Islet precursor cell (in vitro differentiated cells): ENCODE results near the gene CHTF8.

Experiments
- DNase-seq: peaks from one replicate; pipeline ENCODE4 v3.0.0-alpha.2; 2018

CHTF8 gene

DNA sequence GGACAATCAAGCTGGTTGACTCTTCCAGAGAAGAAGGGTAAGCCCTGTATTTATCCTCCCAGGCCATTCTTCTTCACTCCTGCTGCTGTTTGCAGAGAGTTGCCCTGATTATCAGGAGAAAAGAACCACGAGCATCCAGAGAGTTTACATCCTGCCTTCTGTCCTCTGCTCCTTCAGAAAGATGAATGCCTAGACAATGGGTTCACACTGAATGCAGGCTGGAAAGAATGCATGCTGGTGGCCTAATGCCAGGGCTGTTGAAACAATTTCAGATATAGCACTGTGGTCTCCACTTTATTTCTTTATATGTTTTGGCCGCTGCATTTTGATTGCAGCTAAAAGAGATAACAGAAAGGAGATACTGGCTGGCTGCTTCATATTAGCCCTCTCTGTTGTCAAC, 48.1 kb downstream of the CHTF8 start:
- DNase-seq = no peak

DNA sequence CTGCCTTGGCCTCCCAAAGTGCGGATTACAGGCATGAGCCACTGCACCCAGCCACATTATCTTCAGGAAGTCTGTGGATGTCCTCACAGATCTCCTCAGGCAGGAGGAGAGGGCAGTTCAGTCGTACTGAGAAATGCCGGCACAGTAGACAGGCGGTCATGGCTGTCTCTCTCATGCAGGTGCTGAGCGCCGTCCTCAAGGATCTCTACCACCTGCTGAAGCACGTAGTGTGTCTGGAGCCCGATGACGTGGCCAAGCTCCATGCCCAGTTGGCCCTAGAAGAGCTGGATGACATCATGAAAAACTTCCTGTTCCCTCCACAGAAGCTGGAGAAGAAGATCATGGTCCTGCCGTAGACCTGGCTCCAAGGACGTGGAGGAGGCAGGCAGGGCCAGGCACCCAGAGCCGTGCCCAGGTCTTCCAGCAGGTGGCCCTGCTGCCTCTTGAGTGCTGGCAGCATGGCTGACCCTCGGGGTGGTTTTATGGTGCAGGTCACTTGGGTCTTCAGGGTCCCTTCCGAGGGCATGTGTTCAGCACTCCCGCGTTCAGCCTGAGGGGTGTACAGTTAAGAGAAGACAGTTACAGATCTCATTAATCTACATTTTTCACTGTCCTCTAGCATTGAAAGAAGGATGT, 49.0 kb downstream of the CHTF8 start:
- no peak for DNase-seq

DNA sequence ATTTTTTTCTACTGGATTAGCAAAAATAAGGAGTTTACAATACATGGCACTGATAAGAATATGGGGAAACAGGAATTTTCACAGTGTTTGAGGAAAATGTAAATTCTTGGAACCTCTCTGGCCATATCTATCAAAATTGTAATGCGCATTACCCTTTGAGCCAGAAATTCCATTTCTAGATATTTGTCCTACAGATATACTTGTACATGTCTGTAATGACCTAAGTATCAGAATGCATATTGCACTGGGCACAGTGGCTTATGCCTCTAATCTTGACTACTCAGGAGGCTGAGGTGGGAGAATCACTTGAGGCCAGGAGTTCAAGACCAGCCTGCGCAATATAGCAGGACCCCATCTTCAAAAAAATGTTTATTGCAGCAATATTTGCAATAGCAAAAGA, 52.7 kb downstream of the CHTF8 start:
- no peak for DNase-seq

DNA sequence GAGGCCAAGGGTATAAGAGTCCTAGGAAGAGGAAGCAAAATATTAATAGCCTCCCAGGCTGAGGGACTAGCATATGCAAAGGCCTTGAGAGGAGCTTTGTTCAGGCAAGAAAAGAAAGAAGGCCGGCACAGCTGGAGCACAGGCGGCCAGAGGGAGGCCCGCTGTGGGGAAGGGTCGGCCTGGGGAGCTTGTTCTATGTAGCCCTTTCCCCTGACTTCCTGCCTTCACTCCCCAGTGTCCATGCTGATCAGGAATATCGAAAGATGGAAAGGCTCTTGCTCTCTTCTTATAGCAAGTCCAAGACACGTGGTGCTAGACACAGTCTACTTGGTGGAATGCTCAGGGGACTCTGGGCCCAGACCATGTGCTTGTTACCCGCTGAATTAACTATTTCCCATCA, 54.3 kb downstream of the CHTF8 start:
- DNase-seq = no peak

DNA sequence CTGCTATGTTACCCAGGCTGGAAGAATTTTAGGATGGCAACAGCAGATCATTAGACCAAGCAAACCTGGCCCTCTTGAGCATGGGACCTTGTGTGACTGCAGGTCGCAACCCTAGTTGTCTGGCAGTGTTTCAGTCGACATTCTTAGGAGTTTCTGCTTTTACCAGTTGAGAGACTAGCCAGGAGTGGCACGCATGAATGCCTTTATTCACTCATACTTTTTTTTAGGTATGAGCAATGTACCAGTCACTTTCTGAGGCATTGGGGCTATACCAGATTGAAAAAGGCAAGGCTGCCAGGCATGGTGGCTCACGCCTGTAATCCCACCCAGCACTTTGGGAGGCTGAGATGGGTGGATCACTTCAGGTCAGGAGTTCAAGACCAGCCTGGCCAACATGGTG, 55.1 kb downstream of the CHTF8 start:
- no peak for DNase-seq

DNA sequence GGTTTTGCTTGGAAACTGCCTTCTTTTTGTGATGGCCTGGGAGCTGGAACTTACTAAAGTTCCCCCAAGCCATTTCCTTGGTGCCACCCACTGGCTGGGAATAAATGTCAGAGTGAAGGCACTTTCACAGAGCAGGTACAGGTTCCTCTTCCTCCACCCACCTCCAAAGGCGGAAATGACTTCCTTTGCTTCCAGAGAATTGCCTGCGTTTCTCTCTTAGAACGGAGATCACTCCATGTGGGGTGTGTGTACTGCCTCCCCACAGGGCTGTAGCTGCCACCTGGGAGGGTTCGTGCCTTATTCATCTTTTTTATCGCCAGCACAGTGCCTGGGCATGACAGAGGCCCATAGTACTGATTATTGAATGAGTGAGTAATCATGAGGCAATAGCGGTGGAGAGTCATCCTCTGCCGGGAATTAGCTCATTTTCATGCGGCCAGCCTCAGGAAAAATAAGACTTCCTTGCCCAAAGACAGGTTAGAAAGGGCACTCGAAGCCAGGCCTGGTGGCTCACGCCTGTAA, 59.1 kb downstream of the CHTF8 start:
- DNase-seq = peak; percentile 65

DNA sequence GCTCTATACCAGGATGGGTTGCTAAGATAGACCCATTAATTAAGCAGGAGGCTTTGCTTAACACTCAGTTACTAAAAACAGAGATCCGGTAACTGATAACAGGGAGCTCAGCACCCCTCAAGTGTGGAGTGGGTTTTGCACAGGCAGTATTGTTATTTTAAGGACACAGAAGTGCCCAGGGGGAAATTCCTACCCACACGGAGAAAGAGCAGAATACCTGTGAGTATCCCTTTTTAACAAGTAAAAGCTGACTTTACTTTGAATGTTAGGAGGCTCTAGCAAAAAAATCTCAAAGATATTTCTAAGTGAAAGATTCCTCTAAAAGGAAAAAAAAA, 59.8 kb downstream of the CHTF8 start:
- no peak for DNase-seq

DNA sequence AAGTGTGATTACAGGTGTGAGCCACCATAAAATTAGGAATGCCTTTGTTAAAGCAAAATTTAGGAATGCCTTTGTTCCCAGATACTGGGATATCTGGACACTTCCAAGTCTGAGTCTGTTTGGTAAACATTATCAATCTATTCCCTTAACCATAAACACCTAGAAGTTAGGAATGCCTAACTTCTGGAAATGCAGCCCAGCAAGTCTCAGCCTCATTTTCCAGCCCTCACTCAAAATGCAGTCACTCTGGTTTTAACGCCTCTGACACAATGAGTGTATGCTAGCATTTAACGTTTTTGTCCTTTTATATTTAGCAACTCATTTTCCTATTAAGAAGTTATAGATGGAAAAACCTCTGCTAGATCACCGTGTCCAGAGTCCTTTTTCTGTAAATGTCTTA, 61.4 kb downstream of the CHTF8 start:
- DNase-seq = no peak

DNA sequence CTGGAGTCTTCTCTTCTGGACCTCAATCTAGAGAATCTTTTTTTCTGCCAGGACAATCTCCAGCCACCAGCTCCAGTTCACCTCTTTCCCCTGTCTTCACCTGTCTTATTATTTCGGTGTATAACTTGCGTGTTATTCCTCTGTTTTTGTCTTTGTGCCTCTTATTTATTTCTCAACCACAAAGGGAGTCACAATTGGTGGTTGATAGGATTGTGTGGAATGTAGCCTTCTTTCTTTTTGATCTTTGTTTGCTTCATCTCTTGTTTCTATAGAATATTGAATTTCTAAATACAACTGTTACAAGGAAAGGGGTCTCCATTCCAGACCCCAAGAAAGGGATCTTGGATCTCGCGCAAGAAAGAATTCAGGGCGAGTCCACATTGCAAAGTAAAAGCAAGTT, 62.9 kb downstream of the CHTF8 start:
- DNase-seq = no peak
